ENCODE data around the gene SPTAN1.

DNA sequence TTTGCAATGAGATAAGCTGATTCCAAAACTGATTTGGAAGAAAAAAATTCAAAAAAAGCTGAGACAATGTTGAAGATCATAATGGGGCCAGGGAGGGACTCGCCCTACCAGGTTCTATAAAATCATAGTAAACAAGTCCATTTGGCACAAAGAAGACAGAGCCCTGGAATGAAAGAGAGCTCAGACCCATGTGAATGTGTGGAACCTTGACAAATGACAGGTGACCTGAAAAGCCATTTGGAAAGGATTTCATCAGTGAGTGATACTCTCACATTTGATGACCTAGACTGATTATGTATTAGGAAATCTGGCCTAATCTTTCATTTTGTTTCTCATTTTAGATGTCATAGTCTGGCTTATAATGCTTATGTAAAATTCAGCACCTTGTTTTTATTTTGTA lies 26.8 kb downstream of the SPTAN1 start:
- TF ChIP-seq, protein P1, sequence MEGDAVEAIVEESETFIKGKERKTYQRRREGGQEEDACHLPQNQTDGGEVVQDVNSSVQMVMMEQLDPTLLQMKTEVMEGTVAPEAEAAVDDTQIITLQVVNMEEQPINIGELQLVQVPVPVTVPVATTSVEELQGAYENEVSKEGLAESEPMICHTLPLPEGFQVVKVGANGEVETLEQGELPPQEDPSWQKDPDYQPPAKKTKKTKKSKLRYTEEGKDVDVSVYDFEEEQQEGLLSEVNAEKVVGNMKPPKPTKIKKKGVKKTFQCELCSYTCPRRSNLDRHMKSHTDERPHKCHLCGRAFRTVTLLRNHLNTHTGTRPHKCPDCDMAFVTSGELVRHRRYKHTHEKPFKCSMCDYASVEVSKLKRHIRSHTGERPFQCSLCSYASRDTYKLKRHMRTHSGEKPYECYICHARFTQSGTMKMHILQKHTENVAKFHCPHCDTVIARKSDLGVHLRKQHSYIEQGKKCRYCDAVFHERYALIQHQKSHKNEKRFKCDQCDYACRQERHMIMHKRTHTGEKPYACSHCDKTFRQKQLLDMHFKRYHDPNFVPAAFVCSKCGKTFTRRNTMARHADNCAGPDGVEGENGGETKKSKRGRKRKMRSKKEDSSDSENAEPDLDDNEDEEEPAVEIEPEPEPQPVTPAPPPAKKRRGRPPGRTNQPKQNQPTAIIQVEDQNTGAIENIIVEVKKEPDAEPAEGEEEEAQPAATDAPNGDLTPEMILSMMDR (IDR thresholded peaks at IDR 0.05), result no peak
- no peak for TF ChIP-seq POLR2A (IDR thresholded peaks at IDR 0.05)
